Activated naive CD8-positive, alpha-beta T cell treated with anti-CD3 and anti-CD28 coated beads for 36 hours (primary cell): ENCODE data around the gene SEBOX. TPM values are rescaled to one million over a fixed set of nuclear protein-coding genes. Genes with fewer than 3 reads are reported as not detected.

ENCODE experiments used
- DNase-seq: peaks from one replicate; pipeline ENCODE4 v3.0.0; 2021
- H3K27ac Mint-ChIP-seq: one replicate; pipeline ENCODE4 v1.8.0; 2022; ENCODE audit warnings: mild to moderate bottlenecking, moderate library complexity, mixed read lengths
- H3K27me3 Mint-ChIP-seq: one replicate; pipeline ENCODE4 v1.8.0; 2022; ENCODE audit warnings: mild to moderate bottlenecking, mixed read lengths
- H3K36me3 Mint-ChIP-seq: one replicate; pipeline ENCODE4 v1.8.0; 2021; ENCODE audit warnings: mild to moderate bottlenecking, mixed read lengths
- H3K4me1 Mint-ChIP-seq: one replicate; pipeline ENCODE4 v1.8.0; 2021; ENCODE audit warnings: mixed read lengths
- H3K4me3 Mint-ChIP-seq: one replicate; pipeline ENCODE4 v1.8.0; 2022; ENCODE audit warnings: mild to moderate bottlenecking, moderate library complexity, mixed read lengths
- H3K9me3 Mint-ChIP-seq: one replicate; pipeline ENCODE4 v1.8.0; 2022; ENCODE audit warnings: mixed read lengths
- total RNA-seq, 2 experiments: library from RNA; stranded (reverse); gene quantifications; one replicate each; pipeline ENCODE4 v1.2.3, GENCODE V29; 2021

The SEBOX gene
- total RNA-seq, 2 experiments from 2014 or later, result not detected

DNA sequence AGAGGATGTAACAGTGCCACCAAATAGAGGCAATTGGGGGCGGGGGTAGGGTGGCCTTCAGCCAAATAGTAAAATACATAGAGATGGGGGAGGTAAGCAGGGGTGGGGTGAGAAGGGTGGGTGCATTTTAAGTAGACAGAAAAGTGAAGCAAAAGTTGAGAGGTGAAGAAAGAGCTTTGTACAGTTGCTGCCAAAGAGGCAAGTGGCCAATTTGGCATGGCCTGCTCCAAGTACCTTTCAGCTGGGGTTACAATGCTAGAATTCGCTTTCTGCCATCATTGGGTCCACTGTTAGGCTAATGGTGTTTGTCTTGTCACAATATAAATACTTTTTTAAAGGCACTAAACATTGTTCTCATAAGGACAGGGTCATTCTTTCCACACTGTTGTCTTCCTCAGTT lies 51.2 kb downstream of the SEBOX start:
- Mint-ChIP-seq H3K27me3 (peaks cover 3% of the 10 kb centered on the region), H3K36me3 (peaks cover 10% of the 10 kb centered on the region), H3K9me3 (no peaks in the 10 kb centered on the region), H3K4me1 (peaks cover 12% of the 10 kb centered on the region), H3K4me3 (no peak overlapping the region), H3K27ac (no peak overlapping the region)
- no peak for DNase-seq

Other genes starting within 250 kb of the SEBOX start
- 10 to 100 TPM; 58.1 to 58.2 TPM for gene TMEM97, start 46.0 kb downstream of the SEBOX start, total RNA-seq
- 10 to 100 TPM; 17.0 to 21.4 TPM for gene IFT20, start 29.7 kb downstream of the SEBOX start, total RNA-seq
- 10 to 100 TPM; 22.2 to 23.2 TPM for gene TNFAIP1, start 29.4 kb downstream of the SEBOX start, total RNA-seq
- gene POLDIP2, start 7.7 kb downstream of the SEBOX start, total RNA-seq, result 100 to 1,000 TPM; 125 to 126 TPM
- under 1 TPM; 0.22 to 0.35 TPM for gene VTN, start 5.1 kb upstream of the SEBOX start, total RNA-seq
- 10 to 100 TPM; 25.7 to 29.0 TPM for gene SARM1, start 6.5 kb upstream of the SEBOX start, total RNA-seq
- 1 to 10 TPM; 5.2 to 6.1 TPM for gene SLC46A1, start 41.0 kb upstream of the SEBOX start, total RNA-seq
- not detected for gene SLC13A2, start 108.4 kb upstream of the SEBOX start, total RNA-seq
- not detected for gene FOXN1, start 141.1 kb upstream of the SEBOX start, total RNA-seq
- gene UNC119, start 187.4 kb upstream of the SEBOX start, total RNA-seq, result 10 to 100 TPM; 31.5 to 34.3 TPM
- 10 to 100 TPM; 41.5 to 42.5 TPM for gene PIGS, start 206.3 kb upstream of the SEBOX start, total RNA-seq
- 10 to 100 TPM; 85.6 to 85.8 TPM for gene ALDOC, start 211.7 kb upstream of the SEBOX start, total RNA-seq
- 100 to 1,000 TPM; 111 to 122 TPM for gene SPAG5, start 233.8 kb upstream of the SEBOX start, total RNA-seq
- gene RSKR, start 249.0 kb upstream of the SEBOX start, total RNA-seq, result 10 to 100 TPM; 14.3 to 17.8 TPM